DMS 273 treated with DMSO at 0.1 percent for 48 hours (cell line): ENCODE measurements around the gene PHACTR3.
"Not testable (repeated sequence)": the region's sequence is repeated elsewhere in the genome, so short reads cannot be mapped to it uniquely, and the experiment has no call there.

Experiments
- DNase-seq: peaks from one replicate; lab custom pipeline; 2025; lab: John Stamatoyannopoulos, UW

Gene PHACTR3

GRCh38 chr20:59589086-59589684 is 15.2 kb upstream of the PHACTR3 start:
- DNase-seq: no peak

GRCh38 chr20:59591061-59591460 is 13.3 kb upstream of the PHACTR3 start:
- DNase-seq: no peak

GRCh38 chr20:59596690-59597089 is 7.7 kb upstream of the PHACTR3 start:
- DNase-seq: no peak

- no peak for DNase-seq
Observed at GRCh38 chr20:59597240-59597639, 7.1 kb upstream of the PHACTR3 start.

DNA sequence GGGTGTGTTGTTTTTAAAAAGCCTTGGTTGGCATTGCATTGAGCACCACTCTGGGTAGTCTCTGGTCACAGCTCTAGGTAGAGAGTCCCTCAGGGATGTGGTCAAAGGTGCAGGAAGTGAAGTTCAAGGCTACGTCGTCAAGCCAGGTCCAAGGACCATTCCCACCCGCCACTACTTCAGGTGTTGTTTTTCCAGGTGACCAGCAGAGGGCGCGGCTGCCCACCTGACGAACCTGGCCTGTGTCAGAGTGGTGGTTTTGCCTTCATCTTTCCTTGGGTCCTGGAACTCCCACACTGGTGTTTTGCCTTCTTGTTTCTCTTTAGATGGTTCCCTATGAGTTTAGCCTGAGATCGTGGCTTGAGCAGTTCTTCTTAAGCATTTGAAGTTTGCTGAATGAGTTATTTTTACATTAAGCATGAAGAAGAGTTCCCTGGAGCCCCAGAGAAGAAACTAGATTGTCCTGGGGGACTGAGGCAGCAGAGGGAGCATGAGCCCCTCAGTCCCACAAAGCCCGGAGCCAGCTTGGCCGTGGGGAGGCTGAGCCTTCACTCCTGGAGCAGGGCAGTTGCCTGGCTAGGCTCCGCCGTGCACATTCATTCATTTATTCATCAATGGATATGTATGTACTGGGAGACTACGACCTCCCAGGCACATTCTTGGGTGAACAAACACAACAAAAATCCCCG is 5.6 kb upstream of the PHACTR3 start:
- DNase-seq: no peak

GRCh38 chr20:59599941-59600340 is 4.4 kb upstream of the PHACTR3 start:
- no peak for DNase-seq

GRCh38 chr20:59600472-59600871 is 3.9 kb upstream of the PHACTR3 start:
- no peak for DNase-seq

DNA sequence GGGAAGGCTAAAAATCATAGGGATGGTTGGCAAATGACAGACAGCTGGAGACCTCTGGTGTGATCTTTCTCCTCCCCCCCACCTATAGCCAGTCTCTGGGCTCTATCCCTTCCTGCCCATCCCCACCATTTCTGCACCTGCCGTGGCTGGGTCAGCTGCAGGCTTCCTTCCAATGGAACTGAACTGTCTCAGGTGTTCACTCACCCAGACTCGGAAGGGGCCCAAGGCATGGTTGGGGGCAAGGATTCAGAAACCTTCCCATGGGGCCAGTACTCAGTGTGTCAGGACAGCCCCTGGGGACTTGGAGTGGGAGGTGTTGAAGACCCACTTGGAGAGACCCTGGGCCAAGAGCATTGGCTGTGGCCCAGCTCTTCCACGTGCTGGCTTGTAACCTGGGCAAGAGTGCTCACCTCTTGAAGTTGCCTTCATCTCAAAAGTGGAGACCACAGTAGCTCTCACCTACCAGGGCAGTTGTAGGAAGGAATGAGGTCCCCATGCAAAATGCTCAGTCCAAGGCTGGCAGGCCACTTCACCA is 1.7 kb upstream of the PHACTR3 start:
- DNase-seq: no peak

- DNase-seq: no peak
Observed at GRCh38 chr20:59603176-59603575, 1.2 kb upstream of the PHACTR3 start.

DNA sequence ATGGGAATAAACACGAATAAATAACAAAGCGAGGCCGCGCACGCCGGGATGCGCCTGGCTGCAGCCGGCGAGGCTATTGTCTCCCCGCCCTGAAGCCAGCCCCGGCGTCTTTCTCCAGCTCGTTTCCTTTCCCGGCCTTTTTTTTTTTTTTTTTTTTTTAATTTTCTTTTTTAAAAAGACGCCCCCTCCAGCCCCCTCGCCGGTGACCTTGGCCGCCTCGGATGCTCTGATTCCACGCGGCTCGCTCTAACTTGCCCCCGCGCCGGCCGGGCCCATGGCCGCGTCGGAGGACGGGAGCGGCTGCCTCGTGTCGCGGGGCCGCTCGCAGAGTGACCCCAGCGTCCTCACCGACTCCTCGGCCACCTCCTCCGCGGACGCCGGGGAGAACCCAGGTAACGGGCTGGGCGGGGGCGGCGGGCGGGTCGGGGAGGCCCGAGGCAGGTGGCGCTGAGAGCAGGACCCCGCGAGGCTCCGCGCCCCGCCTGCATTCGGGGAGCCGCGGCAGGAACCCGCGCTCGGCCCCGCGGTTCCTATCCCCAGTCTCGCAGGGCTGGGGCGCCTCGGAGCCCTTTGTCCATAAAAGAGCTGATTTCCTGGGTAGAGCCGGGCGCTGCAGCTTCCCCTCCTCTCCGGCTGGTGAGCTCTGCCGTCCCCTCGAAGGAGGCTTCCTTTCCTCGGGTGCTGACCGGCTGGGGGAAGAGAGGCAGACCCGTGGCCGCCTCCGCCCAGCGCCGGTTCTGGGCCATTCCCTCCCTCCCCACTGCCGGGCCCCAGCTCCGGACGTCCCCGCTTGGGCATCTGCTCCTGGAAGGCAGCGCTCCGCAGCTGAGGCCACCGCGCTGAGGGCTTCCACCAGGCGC is 631 bp downstream of the PHACTR3 start:
- no peak for DNase-seq

DNA sequence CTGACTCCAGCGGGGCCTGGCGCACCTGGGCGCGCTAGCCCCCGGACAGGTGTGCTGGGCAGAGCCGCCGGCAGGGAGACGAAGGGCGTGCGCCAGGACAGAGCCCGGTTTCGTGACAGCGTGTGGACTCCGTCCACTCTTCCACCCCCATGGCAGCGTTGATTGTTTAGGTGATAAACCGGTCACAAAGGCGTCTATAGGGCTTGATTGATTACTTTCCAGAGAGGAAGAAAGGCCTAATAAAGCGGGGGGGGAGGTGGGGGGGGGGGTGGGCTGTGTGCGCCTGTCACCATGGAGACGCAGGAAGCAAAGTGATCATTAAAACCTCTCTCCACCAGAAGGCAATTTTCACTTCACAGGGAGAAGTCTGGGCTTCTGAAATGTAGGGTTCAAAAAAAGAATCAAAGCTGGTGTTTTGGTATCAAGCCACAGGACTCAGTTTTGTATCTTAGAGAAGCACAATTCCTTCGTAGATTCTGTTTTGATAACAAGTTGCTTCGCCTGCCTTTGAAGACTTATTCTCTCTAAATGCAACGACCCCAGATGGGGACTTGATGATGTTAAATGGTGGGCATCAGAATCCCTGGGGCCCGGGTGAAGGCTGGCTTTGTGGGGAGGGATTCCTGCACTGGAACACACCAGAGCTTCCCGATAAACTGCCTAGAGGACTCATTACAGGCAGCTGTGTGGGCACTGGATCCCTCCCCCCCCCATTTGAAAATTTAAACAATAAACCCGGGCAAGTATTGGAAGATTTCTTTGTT is 1.4 kb downstream of the PHACTR3 start:
- DNase-seq: no peak

GRCh38 chr20:59606566-59606965 is 2.2 kb downstream of the PHACTR3 start:
- DNase-seq: no peak

DNA sequence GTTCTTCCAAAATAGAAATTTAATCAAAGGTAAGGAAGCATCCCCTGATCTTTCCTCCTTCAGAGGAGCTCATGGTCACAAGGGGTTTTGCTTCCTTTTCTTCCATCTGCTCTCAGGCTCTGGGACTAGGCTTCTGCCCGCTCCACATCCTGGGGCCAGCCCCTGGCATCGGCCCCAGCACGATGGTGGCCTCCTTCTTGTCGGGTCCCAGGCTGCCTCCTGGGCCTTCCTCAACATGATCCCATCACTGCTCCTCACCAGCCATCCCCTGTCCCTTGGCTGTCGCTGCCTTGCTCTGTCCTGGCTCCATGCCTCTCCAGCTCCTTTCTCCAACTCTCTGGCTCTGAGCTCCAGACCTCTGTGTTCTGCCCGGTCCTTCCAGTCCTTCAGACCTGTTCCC is 4.1 kb downstream of the PHACTR3 start:
- DNase-seq: no peak

DNA sequence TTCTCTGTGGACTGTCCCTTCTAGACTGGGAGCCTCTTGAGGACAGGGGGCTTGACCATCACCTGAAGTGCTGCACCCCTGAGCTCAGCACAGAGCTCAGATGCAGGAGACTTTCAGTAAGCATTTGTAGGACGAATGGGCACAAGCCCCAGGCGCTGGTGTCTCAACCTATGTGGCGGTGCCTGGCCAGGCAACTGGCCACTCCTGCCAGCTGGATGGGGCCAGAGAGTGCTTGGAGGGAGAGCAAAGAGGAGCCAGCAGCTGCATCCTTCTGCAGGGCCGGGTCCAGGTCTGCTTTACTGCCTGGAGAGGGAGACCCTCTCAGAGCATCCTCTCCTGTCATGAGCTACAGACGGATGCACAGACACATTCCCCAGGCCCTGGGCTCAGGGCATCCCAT is 4.5 kb downstream of the PHACTR3 start:
- no peak for DNase-seq

GRCh38 chr20:59611286-59611685 is 6.9 kb downstream of the PHACTR3 start:
- no peak for DNase-seq

DNA sequence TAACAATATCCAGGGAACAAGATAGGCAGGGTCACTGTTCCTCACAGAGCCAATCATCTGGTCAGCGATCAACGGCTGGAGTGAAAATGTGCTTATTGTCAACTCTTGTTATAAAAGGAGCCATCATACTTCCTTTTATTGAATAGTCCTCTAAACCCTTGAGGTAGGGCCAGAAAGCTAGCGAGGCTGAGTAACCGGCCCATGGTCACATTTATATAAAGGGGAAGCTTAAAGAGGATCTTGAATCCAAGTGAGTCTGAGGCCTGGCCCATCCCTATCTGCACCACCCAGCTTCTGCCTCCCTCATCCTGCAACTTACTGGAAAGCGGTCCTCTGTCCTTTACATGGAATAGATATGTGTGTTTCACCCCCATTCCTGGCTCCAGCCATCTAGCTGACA is 9.5 kb downstream of the PHACTR3 start:
- DNase-seq: no peak

- DNase-seq: no peak
Observed at GRCh38 chr20:59614714-59615113, 10.4 kb downstream of the PHACTR3 start.

- no peak for DNase-seq
Observed at GRCh38 chr20:59616306-59616705, 12.0 kb downstream of the PHACTR3 start.

DNA sequence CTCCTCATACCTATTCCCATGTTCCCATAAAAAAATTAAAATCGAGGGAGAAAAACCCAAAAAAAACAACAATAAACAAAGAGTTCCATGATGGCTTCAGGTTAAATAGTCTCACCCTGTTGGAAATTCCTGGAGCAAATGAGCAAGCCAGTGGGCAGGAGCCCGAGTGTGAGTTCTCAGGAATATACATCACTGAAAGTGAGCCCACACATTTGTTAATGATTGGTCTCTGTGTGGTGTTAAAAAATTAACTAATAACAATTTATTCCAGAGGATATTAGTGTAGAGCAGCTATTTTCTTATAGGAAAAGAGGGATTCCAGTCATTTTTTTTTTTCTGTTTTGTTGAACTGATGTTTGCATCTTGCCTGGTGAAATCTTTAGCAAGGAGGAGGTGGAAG is 12.9 kb downstream of the PHACTR3 start:
- no peak for DNase-seq

GRCh38 chr20:59618131-59618530 is 13.8 kb downstream of the PHACTR3 start:
- DNase-seq: no peak

DNA sequence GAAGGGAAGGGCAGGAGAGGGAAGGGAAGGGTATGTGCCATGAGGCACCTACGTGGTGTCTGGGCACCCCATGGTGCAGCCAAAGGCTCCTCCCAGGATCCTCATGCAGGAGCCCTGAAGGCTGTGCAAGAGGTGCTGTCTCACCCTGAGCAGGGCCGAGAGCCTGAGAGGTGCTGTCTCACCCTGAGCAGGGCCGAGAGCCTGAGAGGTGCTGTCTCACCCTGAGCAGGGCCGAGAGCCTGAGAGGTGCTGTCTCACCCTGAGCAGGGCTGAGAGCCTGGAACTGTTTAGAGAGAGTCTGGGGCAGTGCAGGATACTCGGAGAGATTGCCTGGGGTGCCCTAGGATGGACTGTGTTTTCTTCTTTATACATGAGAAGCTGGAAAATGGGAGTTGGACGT is 14.2 kb downstream of the PHACTR3 start:
- not testable (repeated sequence) for DNase-seq

- no peak for DNase-seq
Observed at GRCh38 chr20:59620860-59621505, 16.6 kb downstream of the PHACTR3 start.
